GM19043 (cell line): ENCODE measurements around the gene MRPL28.
"Not testable (repeated sequence)": the region's sequence is repeated elsewhere in the genome, so short reads cannot be mapped to it uniquely, and the experiment has no call there.

Experiments used
- ATAC-seq: cut with Tn5 transposase; IDR thresholded peaks from one replicate; pipeline ENCODE4 v1.9.1; 2021; ENCODE audit warnings: low read depth; ENCODE audit not compliant: unreplicated experiment

The MRPL28 gene

DNA sequence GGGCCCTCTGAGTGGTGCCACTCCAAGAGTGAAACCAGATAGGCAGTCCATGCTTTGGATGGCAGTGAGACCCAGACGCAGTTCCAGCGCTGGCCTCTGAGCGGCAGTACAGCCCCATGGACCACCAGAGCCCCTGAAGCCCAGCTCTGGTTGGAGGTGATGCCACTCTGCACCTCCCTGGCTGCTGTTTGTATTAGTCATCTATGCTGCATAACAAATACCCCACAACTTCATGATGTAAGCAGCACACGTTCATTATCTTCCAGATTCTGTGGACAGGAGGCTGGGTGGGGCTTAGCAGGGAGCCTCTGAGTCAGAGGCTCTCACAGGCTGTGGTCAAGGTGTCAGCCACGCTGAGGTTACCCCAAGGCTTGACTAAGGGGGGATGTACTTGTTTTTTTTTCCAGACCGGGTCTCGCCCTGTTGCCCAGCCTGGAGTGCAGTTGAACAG, 21.6 kb upstream of the MRPL28 start:
- no peak for ATAC-seq

DNA sequence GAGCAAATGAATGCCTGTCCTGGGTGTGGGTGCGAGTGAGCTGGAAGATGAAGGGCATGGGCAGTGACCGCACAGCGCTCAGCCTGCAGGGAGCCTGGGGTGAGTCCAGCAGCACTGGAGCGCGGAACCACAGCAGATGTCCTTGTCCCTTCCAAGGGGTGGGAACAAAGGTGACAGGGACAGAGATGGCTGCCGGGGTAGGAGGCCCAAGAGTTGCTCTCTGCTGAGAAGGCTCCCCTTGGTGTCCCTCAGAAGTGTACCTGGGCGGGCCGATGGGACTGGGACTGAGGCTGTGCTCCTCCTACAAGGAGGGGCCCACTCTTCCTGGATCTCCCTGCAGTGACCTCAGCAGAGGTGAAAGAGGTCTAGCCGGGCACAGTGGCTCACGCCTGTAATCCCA, 19.0 kb upstream of the MRPL28 start:
- ATAC-seq = no peak

DNA sequence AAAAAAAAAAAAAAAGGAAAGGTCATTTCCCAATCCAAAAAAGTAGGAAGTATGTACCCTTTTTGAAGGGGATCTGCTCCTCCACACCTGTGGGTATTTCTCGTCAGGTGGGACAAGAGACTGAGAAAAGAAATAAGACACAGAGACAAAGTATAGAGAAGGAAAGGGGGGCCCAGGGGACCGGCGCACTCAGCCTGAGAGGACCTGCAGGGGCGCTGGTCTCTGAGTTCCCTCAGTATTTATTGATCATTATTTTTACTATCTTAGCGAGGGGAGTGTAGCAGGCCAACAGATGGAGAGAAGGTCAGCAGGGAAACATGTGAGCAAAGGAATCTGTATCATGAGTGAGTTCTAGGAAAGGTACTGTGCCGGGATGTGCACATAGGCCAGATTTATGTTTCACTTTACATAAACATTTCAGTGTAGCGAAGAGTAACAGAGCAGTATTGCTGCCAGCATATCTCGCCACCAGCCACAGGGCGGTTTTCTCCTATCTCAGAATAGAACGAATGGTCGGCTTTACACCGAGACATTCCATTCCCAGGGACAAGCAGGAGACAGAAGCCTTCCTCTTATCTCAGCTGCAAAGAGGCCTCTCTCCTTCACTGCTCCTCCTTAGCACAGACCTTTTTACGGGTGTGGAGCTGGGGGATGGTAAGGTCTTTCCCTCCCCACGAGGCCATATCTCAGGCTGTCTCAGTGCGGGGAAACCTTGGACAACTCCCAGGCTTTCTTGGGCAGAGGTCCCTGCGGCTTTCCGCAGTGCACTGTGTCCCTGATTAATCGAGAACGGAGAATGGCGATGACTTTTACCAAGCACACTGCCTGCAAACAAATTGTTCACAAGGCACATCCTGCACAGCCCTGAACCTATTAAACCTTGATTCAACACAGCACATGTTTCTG, 17.7 kb upstream of the MRPL28 start:
- not testable (repeated sequence) for ATAC-seq

DNA sequence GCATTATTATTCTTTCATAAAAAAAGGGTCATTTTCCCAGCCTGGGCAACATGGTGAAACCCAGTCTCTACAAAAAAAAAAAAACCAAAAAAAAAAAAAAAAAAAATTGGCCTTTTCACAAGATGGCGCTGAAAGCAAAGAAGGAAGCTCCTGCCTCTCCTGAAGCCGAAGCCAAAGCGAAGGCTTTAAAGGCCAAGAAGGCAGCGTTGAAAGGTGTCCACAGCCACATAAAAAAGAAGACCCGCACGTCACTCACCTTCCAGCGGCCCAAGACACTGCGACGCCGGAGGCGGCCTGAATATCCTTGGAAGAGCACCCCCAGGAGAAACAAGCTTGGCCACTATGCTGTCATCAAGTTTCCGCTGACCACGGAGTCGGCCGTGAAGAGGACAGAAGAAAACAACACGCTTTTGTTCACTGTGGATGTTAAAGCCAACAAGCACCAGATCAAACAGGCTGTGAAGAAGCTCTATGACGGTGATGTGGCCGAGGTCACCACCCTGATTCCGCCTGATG, 16.4 kb upstream of the MRPL28 start:
- ATAC-seq = no peak

DNA sequence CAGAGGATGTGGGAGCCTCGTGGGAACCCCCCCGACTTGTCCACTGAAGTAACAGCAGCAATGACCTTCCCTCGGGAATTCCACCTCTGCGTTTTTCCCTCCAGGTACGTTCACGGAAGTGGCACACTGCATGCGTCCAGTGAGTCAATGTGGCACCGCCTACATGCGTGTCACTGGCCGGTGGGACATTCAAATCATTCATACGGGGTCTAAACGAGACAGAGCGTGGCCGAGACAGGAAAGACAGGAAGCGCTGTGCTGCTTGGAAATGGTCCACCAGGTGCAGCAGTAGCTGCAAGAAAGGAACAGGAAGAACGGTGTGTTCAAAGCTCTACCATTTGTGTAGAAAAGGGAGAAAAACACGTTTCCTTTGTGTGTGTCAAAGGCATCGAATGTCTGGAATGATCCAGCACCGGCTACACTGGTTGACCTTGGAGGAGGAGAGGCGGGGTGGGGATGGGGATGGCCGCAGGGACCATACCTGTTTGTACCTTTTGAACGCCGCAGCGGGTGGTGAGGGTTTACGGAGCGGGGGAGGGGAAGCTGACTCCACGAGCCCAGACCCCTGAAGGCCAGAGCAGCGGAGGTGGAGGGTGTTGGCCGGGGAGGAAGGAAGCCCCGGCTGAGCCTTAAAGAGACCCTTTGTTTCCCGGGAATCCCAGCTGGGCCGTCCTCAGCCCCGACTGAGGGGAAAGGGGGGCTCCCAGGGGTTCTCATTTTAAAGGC, 13.2 kb upstream of the MRPL28 start:
- no peak for ATAC-seq

DNA sequence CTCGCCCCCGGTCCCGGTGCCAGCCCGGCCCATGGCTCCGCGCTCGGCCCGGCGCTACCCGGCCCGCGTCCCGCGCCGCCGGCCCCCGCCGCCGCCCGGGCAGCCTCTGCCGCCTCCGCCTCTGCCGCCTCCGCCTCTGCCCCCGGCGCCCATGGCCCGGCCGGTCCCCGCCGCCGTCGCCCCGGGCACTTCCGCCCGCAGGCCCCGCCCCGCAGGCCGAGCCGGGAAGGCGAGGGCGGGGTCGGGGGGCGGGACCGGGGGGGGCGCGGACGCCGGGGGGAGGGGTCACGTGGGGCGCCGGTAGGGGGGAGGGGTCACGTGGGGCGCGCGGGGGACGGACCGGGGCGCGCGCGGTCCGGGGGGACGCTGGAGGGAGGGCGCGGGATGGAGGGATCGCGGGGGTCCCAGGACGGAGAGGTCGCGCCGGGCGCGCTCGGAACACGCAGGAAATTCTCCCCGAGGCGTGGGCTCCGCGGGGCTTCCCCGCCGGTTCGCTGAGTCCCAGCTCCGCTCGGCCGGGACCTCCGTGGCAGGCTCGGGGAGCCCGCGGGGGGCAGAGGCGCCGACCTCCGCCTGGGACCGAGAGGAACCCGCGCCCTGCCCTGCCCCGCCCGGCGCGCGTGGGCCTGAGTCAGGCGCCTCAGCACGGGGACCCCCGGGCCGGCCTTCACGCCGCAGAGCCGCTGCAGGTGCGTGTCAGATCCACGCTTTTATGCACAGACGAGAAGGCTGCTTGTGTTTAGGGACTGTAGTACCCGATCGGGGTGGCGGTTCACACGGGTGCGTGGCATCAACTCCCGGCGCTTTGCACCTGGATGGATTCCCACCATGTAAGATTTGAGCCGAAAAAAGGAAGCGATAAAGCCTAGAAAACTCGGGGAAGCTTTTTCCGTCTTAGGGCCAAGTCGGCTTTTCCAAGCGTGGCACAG, 11.7 kb upstream of the MRPL28 start, which contains the start of gene PGAP6:
TSS of gene PGAP6 (minus strand) at position 190 of the 929 bp plus-strand sequence. CDS start at position 33, 157 bp downstream.
- ATAC-seq = no peak

DNA sequence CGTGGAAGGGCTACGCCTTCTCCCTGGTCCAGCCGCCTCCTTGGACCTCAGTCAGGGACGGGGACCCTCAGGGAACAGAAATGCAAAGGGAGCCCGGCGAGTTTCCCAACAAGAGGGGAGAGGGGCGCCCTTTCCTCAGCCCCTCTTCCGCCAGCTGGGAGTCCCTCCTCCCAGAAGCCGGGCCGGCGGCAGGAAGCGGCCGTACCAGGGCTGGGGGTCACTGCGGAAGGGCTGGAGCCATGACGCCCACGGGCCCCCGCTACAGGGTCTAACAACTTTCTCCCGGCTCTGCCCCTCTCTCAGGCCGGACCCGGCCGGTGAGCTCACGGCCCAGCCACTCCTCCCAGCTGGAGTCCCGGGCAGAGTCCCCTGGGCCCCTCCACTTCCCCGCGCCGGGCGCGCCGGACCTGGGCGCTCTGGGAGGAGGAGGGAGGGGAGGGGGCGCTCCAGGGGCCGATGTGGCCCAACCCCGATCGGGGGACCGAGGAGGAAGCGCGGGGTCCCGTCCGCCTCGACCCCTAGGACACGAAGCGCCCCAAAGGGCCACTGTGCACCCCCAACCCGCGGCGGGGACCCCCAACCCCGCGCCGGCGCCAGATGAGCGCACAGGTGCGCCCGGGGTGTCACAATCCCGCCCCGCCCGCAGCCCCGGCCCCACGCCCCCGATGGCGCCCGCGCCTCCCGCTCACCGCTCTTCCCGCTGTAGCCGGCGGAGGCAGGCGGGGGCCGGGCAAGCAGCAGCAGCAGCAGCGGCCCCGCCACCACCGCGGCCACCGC, 10.9 kb upstream of the MRPL28 start:
- no peak for ATAC-seq

DNA sequence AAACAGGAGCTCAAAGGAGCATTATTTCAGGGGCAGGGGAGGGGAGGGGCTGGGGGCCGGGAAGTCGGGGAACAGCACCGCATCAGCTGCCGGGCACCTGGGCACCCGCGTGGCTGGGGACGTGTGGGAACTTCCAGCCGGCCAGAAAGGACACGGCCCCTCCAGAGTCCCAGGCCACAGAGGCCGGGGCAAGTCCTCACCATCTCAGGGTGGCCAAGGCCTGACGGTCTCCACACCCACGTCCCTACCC, 10.3 kb upstream of the MRPL28 start:
- no peak for ATAC-seq

DNA sequence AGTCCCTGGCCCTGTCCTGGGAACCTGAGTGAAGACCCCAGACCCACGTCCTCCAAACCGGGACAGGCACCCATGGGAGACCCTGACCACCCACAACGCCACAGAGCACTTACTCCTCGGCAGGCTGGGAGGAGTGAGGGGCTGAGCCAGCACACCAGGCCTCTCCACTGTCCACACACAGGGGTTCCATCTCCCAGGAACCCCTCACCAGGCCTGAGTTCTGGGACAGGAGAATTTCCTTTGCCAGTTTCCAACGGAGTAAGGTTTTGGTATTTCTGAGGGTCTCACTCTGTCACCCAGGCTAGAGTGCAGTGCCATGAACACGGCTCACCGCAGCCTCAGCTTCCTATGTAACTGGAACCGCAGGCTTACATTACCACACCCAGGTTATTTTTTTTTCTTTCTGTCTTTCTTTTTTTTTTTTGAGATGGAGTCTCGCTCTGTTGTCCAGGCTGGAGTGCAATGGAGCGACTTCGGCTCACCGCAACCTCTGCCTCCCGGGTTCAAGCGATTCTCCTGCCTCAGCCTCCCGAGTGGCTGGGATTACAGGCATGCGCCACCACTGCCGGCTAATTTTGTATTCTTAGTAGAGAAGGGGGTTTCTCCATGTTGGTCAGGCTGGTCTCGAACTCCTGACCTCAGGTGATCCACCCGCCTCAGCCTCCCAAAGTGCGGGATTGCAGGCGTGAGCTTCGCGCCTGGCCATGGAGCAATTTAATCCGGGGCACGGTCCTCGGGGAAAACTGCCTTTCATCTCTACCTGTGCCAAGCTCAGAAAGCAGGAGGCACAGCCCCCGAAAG, 9.8 kb upstream of the MRPL28 start:
- no peak for ATAC-seq

DNA sequence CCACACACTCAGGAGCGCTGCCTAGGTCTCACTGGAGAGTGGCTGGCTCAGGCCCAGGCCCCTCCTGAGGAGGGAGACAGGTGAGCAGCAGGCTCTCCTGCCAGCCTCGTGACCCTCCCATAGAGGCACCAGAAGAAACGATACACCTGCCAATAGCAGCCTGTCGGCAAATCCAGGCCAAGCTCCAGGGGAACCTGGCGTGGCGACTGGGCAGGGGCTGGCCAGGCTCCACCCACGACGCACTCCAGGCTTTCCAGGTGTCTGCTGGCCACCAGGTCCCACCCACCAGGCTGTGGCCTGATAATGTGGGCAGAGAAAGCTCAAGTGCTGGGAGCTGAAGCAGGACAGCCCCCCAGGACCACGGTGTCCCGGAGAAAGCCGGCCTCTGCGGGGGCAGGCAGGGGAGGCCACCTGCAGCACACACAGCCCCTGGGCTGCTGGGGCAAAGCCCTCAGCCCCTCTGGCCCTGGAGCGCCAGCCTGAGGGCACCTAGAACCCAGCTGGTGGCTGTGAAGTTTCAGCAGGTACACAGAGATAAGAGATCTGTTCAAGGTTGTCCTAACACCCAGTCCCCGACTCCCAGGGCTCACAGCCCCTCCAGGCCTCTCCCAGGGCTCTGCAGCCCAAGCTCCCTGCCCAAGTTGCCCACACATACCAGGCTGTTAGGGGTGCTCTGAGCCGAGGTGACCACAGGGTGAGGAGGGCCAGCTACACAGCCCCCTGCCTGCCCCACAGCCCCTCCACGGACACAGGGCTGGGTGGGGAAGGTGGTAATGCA, 9.0 kb upstream of the MRPL28 start:
- ATAC-seq = no peak

DNA sequence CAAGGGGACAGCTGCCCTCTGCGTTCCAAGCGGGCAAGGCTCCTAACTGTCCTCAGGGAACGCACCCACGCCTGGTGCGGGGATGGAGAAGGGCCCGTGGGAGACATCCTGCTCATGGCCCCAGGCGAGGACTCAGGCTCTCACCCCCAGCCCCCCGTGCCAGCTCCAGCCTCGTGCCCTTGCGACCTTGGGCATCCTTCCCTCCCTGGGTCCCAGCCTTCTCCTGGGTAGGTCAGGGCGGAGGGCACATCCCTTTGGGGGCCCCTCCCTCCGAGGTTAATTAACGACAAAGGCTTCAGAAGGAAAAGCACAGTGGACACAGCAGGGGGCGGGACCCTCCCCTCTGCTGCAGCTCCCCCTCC, 8.5 kb upstream of the MRPL28 start:
- ATAC-seq = no peak

DNA sequence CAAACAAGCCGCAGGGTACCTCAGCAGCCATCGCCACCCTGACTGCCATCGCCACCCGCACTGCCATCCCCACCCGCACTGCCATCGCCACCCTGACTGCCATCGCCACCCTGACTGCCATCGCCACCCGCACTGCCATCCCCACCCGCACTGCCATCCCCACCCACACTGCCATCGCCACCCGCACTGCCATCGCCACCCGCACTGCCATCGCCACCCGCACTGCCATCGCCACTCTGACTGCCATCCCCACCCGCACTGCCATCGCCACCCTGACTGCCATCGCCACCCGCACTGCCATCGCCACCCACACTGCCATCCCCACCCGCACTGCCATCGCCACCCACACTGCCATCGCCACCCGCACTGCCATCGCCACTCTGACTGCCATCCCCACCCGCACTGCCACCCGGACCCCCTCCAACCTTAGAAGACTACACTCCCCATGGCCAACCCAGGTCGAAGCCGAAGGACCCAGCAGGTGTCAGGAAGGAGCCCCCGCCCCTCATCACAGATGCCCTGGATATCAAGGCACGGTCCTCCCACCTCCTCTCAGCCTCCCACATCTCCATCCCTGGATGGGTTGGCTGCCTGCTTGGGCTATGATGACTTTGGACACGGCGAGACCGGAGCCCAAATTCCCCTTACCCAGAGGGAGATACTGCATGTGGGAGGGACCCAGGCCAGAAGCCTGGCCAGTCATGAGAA, 7.9 kb upstream of the MRPL28 start:
- ATAC-seq = not testable (repeated sequence)

DNA sequence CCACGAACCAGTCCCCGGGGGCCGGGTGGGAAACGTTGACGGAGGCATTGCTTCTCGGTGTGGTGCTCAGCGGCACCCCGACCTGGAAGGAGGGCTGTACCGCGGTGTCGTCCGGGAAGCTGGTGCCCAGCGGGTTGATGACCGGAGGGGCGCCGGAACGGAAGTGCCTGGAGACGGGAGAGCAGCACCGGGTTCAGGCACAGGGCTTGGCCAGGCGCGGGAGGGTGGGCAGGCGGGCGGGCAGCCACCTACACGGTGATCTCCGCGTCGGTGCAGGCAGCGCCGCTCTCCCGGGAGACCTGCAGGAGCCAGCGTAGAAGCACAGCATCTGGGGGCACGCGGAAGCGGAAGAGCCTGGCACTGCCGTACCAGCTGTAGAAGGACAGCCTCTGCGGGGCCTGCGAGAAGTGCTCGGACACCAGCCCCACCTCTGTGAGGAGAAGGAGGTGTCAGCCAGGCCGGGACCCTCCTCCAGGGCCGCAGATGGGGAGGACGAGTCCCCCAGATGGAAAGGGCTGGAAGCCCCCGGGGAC, 7.1 kb upstream of the MRPL28 start:
- ATAC-seq = no peak

DNA sequence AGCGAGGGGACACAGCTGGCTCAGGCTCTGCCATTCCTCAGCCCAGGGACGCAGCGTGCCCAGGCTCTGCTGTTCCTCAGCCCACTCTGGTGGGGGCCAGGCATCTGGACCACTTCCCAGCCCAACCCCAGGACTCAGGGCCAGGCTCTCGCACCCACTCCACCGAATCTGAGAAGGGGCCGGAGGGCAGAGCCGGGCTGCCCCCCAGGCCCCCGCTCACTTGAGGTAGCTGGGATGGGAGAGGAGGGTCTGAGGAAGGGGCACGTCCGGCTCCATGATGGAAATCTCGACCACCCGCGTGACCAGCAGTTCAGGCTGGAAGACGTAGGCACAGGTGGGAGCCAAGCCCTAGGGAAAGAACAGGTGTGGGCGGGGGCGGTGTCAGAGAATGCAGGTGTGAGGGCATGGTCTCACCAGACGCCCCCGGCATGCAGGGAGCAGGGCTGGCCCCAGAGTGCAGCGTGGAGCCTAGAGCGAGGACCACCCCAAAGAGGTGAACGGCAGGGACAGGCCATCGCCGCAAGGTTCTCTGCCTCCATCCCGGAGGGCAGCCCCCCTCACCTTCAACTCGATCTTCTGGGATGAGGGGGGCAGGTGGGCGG, 6.6 kb upstream of the MRPL28 start:
- ATAC-seq = no peak

DNA sequence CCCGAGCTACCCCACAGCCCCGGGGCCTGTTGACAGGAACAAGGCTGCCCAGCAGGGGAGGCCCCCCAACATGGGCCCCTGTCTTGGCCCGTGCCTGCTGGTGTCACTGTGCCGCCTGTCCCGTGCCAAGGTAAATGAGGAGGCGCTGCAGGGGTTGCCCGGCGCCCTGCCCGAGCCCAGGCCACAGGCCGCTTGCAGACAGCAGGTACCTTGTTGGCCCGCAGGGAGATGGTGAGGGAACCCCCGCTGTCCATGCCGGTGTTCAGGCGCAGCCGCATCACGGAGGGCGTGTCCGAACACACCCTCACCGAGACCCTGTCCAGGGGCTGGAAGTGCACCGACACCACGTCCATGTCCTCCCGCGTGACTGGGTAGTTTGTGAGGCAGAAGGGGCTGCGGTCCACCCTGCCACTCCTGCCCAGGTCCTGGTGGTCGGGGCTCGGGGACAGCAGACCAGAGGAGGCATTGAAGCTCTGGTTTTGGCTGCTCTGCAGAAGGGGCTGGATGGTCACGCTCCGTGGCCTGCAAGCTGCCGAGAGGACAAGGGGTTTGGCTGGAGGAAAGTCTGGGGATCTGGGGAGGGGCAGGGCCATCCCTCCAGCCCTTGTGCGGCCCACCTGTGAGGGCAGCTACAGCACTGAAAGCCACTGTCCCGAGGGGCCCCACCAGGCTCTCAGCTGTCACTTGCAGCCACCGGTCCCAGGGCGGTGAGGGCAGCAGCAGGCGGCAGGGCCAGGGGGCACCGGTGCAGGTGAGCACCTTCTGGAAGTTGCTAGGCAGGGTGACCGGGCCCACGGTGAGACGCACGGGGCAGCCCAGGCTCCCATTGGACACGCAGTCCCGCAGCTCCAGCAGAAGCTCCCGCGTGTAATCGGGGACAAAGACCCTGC, 5.8 kb upstream of the MRPL28 start:
- ATAC-seq = no peak

DNA sequence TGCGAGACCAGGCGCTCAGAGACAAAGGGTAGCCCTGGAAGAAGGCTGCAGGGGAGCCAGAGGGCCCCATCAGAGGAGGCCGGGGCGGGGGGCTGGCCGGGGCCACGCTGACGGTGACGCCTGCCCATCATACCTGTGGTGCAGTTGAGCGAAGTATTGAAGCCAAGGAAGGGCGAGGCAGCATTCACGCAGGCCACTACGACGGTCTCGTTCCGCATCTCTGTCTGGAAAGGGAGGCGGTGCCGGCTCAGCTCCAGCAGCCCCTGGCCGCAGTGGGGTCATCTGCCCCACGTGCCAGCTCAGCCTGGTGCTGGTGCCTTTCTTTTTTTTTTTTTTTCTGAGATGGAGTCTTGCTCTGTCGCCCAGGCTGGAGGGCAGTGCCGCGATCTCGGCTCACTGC, 4.9 kb upstream of the MRPL28 start:
- no peak for ATAC-seq
